Gastrocnemius medialis (tissue), 4 donors: Measurements from ENCODE around the gene HK2.

Experiments used
- POLR2A ChIP-seq, 2 donors: fragments of 450-650 bp; IDR thresholded peaks; one replicate each; pipeline ENCODE4 v1.6.1; 2017; ENCODE audit warnings: antibody characterized with exemption in 2 of 2, mild to moderate bottlenecking in 2 of 2, moderate library complexity in 2 of 2
- TF ChIP-seq, protein P1 (sequence below), 5 experiments: fragments of 450-650 bp in 3 of 5; fragments of 200-600 bp in 2 of 5; sonication (generic) in 2 of 5; IDR thresholded peaks in 4 of 5; conservative IDR thresholded peaks in 1 of 5; 1 replicate in 4 of 5; 2 replicates in 1 of 5; pipeline ENCODE4 v1.5.1; 2016 to 2019; ENCODE audit warnings: antibody characterized with exemption in 5 of 5, mild to moderate bottlenecking in 3 of 5, moderate library complexity in 3 of 5

DNA sequence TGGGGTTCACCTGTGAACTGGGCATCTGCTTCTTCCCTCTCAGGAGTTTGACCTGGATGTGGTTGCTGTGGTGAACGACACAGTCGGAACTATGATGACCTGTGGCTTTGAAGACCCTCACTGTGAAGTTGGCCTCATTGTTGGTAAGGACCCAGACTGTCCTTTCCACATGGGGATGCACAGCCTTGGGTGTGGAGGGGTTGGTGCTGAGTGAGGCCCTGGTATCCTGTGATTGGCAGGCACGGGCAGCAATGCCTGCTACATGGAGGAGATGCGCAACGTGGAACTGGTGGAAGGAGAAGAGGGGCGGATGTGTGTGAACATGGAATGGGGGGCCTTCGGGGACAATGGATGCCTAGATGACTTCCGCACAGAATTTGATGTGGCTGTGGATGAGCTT is 52.3 kb downstream of the HK2 start:
- TF ChIP-seq, protein P1, sequence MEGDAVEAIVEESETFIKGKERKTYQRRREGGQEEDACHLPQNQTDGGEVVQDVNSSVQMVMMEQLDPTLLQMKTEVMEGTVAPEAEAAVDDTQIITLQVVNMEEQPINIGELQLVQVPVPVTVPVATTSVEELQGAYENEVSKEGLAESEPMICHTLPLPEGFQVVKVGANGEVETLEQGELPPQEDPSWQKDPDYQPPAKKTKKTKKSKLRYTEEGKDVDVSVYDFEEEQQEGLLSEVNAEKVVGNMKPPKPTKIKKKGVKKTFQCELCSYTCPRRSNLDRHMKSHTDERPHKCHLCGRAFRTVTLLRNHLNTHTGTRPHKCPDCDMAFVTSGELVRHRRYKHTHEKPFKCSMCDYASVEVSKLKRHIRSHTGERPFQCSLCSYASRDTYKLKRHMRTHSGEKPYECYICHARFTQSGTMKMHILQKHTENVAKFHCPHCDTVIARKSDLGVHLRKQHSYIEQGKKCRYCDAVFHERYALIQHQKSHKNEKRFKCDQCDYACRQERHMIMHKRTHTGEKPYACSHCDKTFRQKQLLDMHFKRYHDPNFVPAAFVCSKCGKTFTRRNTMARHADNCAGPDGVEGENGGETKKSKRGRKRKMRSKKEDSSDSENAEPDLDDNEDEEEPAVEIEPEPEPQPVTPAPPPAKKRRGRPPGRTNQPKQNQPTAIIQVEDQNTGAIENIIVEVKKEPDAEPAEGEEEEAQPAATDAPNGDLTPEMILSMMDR (IDR thresholded peaks at IDR 0.05 in 4 of 5, conservative IDR thresholded peaks at IDR 0.05 in 1 of 5), result no peak
- no peak for TF ChIP-seq POLR2A (IDR thresholded peaks at IDR 0.05)
